CD4-positive, CD25-positive, alpha-beta regulatory T cell (primary cell): ENCODE results near the gene SLC35F3. TPM values are rescaled to one million over a fixed set of nuclear protein-coding genes. Genes with fewer than 3 reads are reported as not detected.
"Not testable (repeated sequence)": the region's sequence is repeated elsewhere in the genome, so short reads cannot be mapped to it uniquely, and the experiment has no call there.

ENCODE experiments used
- ATAC-seq, 2 donors: fragments of 150-1000 bp; cut with Tn5 transposase; one replicate each; pipeline ENCODE4 v1.10.0; 2021; ENCODE audit warnings: low read depth in 2 of 2, moderate number of reproducible peaks in 2 of 2, moderate library complexity in 1 of 2
- DNase-seq, 3 donors: peaks; one replicate each; pipeline versions ENCODE4 v3.0.0 to v3.0.0-alpha.2; 2012 to 2022; ENCODE audit warnings: mixed read lengths in 1 of 3
- H3K27ac ChIP-seq: one replicate; pipeline ENCODE4 v1.7.0; 2013; ENCODE audit warnings: mild to moderate bottlenecking, low read length; ENCODE audit not compliant: insufficient read depth, poor library complexity, severe bottlenecking
- H3K27me3 ChIP-seq: one replicate; pipeline ENCODE4 v1.7.0; 2013; ENCODE audit warnings: low read length; ENCODE audit not compliant: control insufficient read depth, insufficient read depth
- H3K36me3 ChIP-seq: one replicate; pipeline ENCODE4 v1.7.0; 2013; ENCODE audit warnings: mild to moderate bottlenecking, low read length, moderate library complexity; ENCODE audit not compliant: control insufficient read depth, insufficient read depth
- H3K4me1 ChIP-seq: 2 replicates; pipeline ENCODE4 v1.7.0; 2013; ENCODE audit warnings: mild to moderate bottlenecking, low read length; ENCODE audit not compliant: insufficient read depth, control insufficient read depth, poor library complexity, severe bottlenecking
- H3K4me3 ChIP-seq: one replicate; pipeline ENCODE4 v1.7.0; 2013; ENCODE audit warnings: low read depth, mild to moderate bottlenecking, low read length, moderate library complexity
- H3K9me3 ChIP-seq, 2 experiments: 1 replicate in 1 of 2; 2 replicates in 1 of 2; pipeline ENCODE4 v1.7.0; 2013; ENCODE audit warnings: low read length in 2 of 2, mild to moderate bottlenecking in 1 of 2, moderate library complexity in 1 of 2; ENCODE audit not compliant: control insufficient read depth in 2 of 2
- H3K27ac Mint-ChIP-seq, 3 donors: one replicate each; pipeline ENCODE4 v1.8.0; 2020 to 2022; ENCODE audit warnings: mild to moderate bottlenecking in 3 of 3, mixed read lengths in 3 of 3, moderate library complexity in 2 of 3
- H3K27me3 Mint-ChIP-seq: one replicate; pipeline ENCODE4 v1.8.0; 2022; ENCODE audit warnings: mild to moderate bottlenecking, mixed read lengths
- H3K36me3 Mint-ChIP-seq: one replicate; pipeline ENCODE4 v1.8.0; 2020; ENCODE audit warnings: mixed read lengths
- H3K4me1 Mint-ChIP-seq, 4 donors: one replicate each; pipeline ENCODE4 v1.8.0; 2020 to 2022; ENCODE audit warnings: mixed read lengths in 4 of 4, mild to moderate bottlenecking in 1 of 4
- H3K4me3 Mint-ChIP-seq, 4 donors: one replicate each; pipeline ENCODE4 v1.8.0; 2020 to 2022; ENCODE audit warnings: mild to moderate bottlenecking in 4 of 4, mixed read lengths in 4 of 4, moderate library complexity in 3 of 4
- H3K9me3 Mint-ChIP-seq, 7 donors: one replicate each; pipeline ENCODE4 v1.8.0; 2020 to 2022; ENCODE audit warnings: mixed read lengths in 7 of 7, mild to moderate bottlenecking in 3 of 7, moderate library complexity in 2 of 7
- polyA plus RNA-seq, 4 donors: library from polyadenylated mRNA; unstranded; fragments of 300-500 nt; fragmentation: Illumina TruSeq; gene quantifications; one replicate each; pipeline ENCODE4 v1.2.3, GENCODE V29; 2021
- total RNA-seq: library from RNA; stranded (reverse); gene quantifications from one replicate; pipeline ENCODE4 v1.2.3, GENCODE V29; 2022

SLC35F3 gene
- total and polyA plus RNA-seq, 5 donors from 2014 or later = 0.35 to 1.4 (median 1.3) TPM

- not testable (repeated sequence) for H3K9me3 Mint-ChIP-seq, H3K4me1 ChIP-seq, H3K9me3 ChIP-seq, H3K36me3 Mint-ChIP-seq, H3K36me3 ChIP-seq, ATAC-seq, DNase-seq, H3K27ac Mint-ChIP-seq, H3K27ac ChIP-seq, H3K4me1 Mint-ChIP-seq, H3K4me3 Mint-ChIP-seq, H3K4me3 ChIP-seq
- H3K27me3 Mint-ChIP-seq = peaks cover 27% of the 10 kb centered on the region
- H3K27me3 ChIP-seq = peaks cover 15% of the 10 kb centered on the region
These were observed 217.2 kb downstream of the SLC35F3 start for GRCh38 chr1:234121659-234122058.

GRCh38 chr1:234122571-234122970 lies 218.1 kb downstream of the SLC35F3 start:
- H3K27me3 Mint-ChIP-seq = peaks cover 26% of the 10 kb centered on the region
- H3K9me3 Mint-ChIP-seq, DNase-seq: not testable (repeated sequence)

GRCh38 chr1:234123867-234124266 lies 219.4 kb downstream of the SLC35F3 start:
- Histone ChIP-seq H3K36me3 (no peaks in the 10 kb centered on the region), H3K27me3 (peaks cover 12% of the 10 kb centered on the region), H3K4me1 (no peaks in the 10 kb centered on the region), H3K9me3 (peaks cover 0 to 3% of the 10 kb centered on the region in 2 experiments), H3K27ac (no peak overlapping the region), H3K4me3 (no peak overlapping the region)
- H3K36me3 Mint-ChIP-seq = no peaks in the 10 kb centered on the region
- DNase-seq (no peak), ATAC-seq (no peak)
- peaks cover 0 to 4% (median 0%) of the 10 kb centered on the region in 7 donors for H3K9me3 Mint-ChIP-seq
- no peak overlapping the region for H3K27ac Mint-ChIP-seq
- H3K4me3 Mint-ChIP-seq = no peak overlapping the region
- no peaks in the 10 kb centered on the region for H3K4me1 Mint-ChIP-seq
- peaks cover 23% of the 10 kb centered on the region for H3K27me3 Mint-ChIP-seq

More at GRCh38 chr1:234122571-234122970, 218.1 kb downstream of the SLC35F3 start:
- not testable (repeated sequence) for H3K27ac Mint-ChIP-seq, H3K4me3 ChIP-seq, ATAC-seq, H3K4me1 ChIP-seq, H3K27ac ChIP-seq, H3K4me1 Mint-ChIP-seq, H3K36me3 ChIP-seq, H3K36me3 Mint-ChIP-seq, H3K4me3 Mint-ChIP-seq, H3K9me3 ChIP-seq
- peaks cover 15% of the 10 kb centered on the region for H3K27me3 ChIP-seq

GRCh38 chr1:234125283-234125682 lies 220.8 kb downstream of the SLC35F3 start:
- peak in 1 of 3 donors; percentile 56 for DNase-seq
- Histone ChIP-seq H3K9me3 (peaks cover 0 to 3% of the 10 kb centered on the region in 2 experiments), H3K36me3 (no peaks in the 10 kb centered on the region), H3K4me1 (no peaks in the 10 kb centered on the region), H3K27me3 (peaks cover 12% of the 10 kb centered on the region), H3K4me3 (no peak overlapping the region), H3K27ac (no peak overlapping the region)
- no peak for ATAC-seq
- H3K4me1 Mint-ChIP-seq = no peaks in the 10 kb centered on the region
- H3K9me3 Mint-ChIP-seq = peaks cover 0 to 4% (median 0%) of the 10 kb centered on the region in 7 donors
- H3K27ac Mint-ChIP-seq = no peak overlapping the region
- no peaks in the 10 kb centered on the region for H3K36me3 Mint-ChIP-seq
- peaks cover 23% of the 10 kb centered on the region for H3K27me3 Mint-ChIP-seq
- H3K4me3 Mint-ChIP-seq = no peak overlapping the region

GRCh38 chr1:234125714-234126113 lies 221.2 kb downstream of the SLC35F3 start:
- no peak for ATAC-seq

GRCh38 chr1:234127026-234127671 lies 222.7 kb downstream of the SLC35F3 start:
- H3K4me1 ChIP-seq = no peaks in the 10 kb centered on the region
- no peaks in the 10 kb centered on the region for H3K36me3 Mint-ChIP-seq
- H3K27ac ChIP-seq = no peak overlapping the region
- H3K9me3 Mint-ChIP-seq = peaks cover 0 to 4% (median 0%) of the 10 kb centered on the region in 7 donors
- H3K27me3 Mint-ChIP-seq = peaks cover 19% of the 10 kb centered on the region
- ATAC-seq = no peak
- no peaks in the 10 kb centered on the region for H3K4me1 Mint-ChIP-seq
- no peak overlapping the region for H3K4me3 ChIP-seq
- peaks cover 10% of the 10 kb centered on the region for H3K27me3 ChIP-seq
- H3K4me3 Mint-ChIP-seq = no peak overlapping the region
- H3K9me3 ChIP-seq = peaks cover 0 to 3% of the 10 kb centered on the region in 2 experiments
- H3K27ac Mint-ChIP-seq = no peak overlapping the region
- no peaks in the 10 kb centered on the region for H3K36me3 ChIP-seq
- no peak for DNase-seq

More at GRCh38 chr1:234125714-234126113, 221.2 kb downstream of the SLC35F3 start:
- H3K27me3 Mint-ChIP-seq = peaks cover 23% of the 10 kb centered on the region
- no peaks in the 10 kb centered on the region for H3K36me3 Mint-ChIP-seq
- no peaks in the 10 kb centered on the region for H3K36me3 ChIP-seq
- no peaks in the 10 kb centered on the region for H3K4me1 ChIP-seq
- no peak overlapping the region for H3K27ac ChIP-seq
- H3K27ac Mint-ChIP-seq = no peak overlapping the region
- H3K4me3 Mint-ChIP-seq = no peak overlapping the region
- peaks cover 0 to 4% (median 0%) of the 10 kb centered on the region in 7 donors for H3K9me3 Mint-ChIP-seq
- DNase-seq = no peak
- H3K27me3 ChIP-seq = peaks cover 9% of the 10 kb centered on the region
- H3K4me3 ChIP-seq = no peak overlapping the region
- no peaks in the 10 kb centered on the region for H3K4me1 Mint-ChIP-seq
- H3K9me3 ChIP-seq = peaks cover 0 to 3% of the 10 kb centered on the region in 2 experiments

- no peaks in the 10 kb centered on the region for H3K27me3 Mint-ChIP-seq
- no peaks in the 10 kb centered on the region for H3K36me3 Mint-ChIP-seq
These were observed 228.3 kb downstream of the SLC35F3 start for GRCh38 chr1:234132795-234133194.

GRCh38 chr1:234134878-234135277 lies 230.4 kb downstream of the SLC35F3 start:
- DNase-seq (no peak), ATAC-seq (no peak)
- Histone ChIP-seq H3K36me3 (no peaks in the 10 kb centered on the region), H3K4me3 (no peak overlapping the region), H3K4me1 (no peaks in the 10 kb centered on the region), H3K27me3 (peaks cover 5% of the 10 kb centered on the region), H3K9me3 (no peaks in the 10 kb centered on the region), H3K27ac (no peak overlapping the region)
- Mint-ChIP-seq H3K9me3 (peaks cover 0 to 5% (median 0%) of the 10 kb centered on the region in 7 donors), H3K4me3 (no peak overlapping the region), H3K36me3 (no peaks in the 10 kb centered on the region), H3K27ac (no peak overlapping the region), H3K4me1 (no peaks in the 10 kb centered on the region), H3K27me3 (no peaks in the 10 kb centered on the region)

More at GRCh38 chr1:234132795-234133194, 228.3 kb downstream of the SLC35F3 start:
- H3K9me3 ChIP-seq = no peaks in the 10 kb centered on the region
- no peak overlapping the region for H3K4me3 Mint-ChIP-seq
- no peaks in the 10 kb centered on the region for H3K4me1 ChIP-seq
- peaks cover 5% of the 10 kb centered on the region for H3K27me3 ChIP-seq
- H3K27ac Mint-ChIP-seq = no peak overlapping the region
- no peaks in the 10 kb centered on the region for H3K36me3 ChIP-seq
- DNase-seq (no peak), ATAC-seq (no peak)
- no peak overlapping the region for H3K27ac ChIP-seq
- peaks cover 0 to 5% (median 0%) of the 10 kb centered on the region in 7 donors for H3K9me3 Mint-ChIP-seq
- no peak overlapping the region for H3K4me3 ChIP-seq
- no peaks in the 10 kb centered on the region for H3K4me1 Mint-ChIP-seq
